ENCODE data around the gene MBNL1. TPM values are rescaled to one million over a fixed set of nuclear protein-coding genes. Genes with fewer than 3 reads are reported as not detected.
"Not testable (repeated sequence)": the region's sequence is repeated elsewhere in the genome, so short reads cannot be mapped to it uniquely, and the experiment has no call there.

The MBNL1 gene
- total and polyA plus RNA-seq, 2 of the 13 experiments (the other 11 are each of a cell fraction or from before 2014, with no cell fraction given): 27.1 to 55.4 TPM

- Histone ChIP-seq H3K4me3 (replicated peaks in 1 of 3; ENCODE audit: insufficient read depth in 1 of 3, low read depth in 2 of 3, low read length in 3 of 3) (no peak overlapping the region), H3K27ac (ENCODE audit: extremely low read length, insufficient read depth, low read length) (no peak overlapping the region), H2AFZ (ENCODE audit: low read length) (no peak overlapping the region), H3K36me3 (replicated peaks in 1 of 2; ENCODE audit: control insufficient read depth in 1 of 2, insufficient read depth in 2 of 2, low read length in 2 of 2) (peaks cover 2 to 5% of the 10 kb centered on the region in 2 experiments; a peak in 1 of 5 replicates), H3K4me2 (ENCODE audit: low read depth, low read length) (no peak overlapping the region), H3K27me3 (ENCODE audit: control insufficient read depth in 1 of 2, insufficient read depth in 2 of 2, low read length in 2 of 2) (no peaks in the 10 kb centered on the region), H4K20me1 (ENCODE audit: insufficient read depth, low read length) (no peaks in the 10 kb centered on the region), H3K79me2 (ENCODE audit: insufficient read depth, low read length) (peaks cover 19% of the 10 kb centered on the region), H3K9me3 (ENCODE audit: low read length) (no peaks in the 10 kb centered on the region), H3K9ac (ENCODE audit: insufficient read depth, low read depth, low read length) (no peak overlapping the region), H3K4me1 (ENCODE audit: insufficient read depth, low read length) (peaks cover 12% of the 10 kb centered on the region)
- no TSS peak for BruUV-seq (replicated peaks)
- DNase-seq (ENCODE audit: low spot score) (no peak), FAIRE-seq (no peak), ATAC-seq (no peak)
- in situ Hi-C loops (cut with HindIII; ENCODE audit: extremely low pct_ligation_motif_present, low pct_unique_long_range_greater_than_20kb): no loop called here
- ChIA-PET POLR2A (no interaction called here), CTCF (ENCODE audit: low intra/inter-chr PET ratio, low total read pairs) (no interaction called here)
- TF ChIP-seq NFE2L1 (CRISPR knock-in tag; IDR thresholded peaks at IDR 0.05; ENCODE audit: borderline replicate concordance): no peak
- TF ChIP-seq HNRNPLL (IDR thresholded peaks at IDR 0.05; ENCODE audit: low read depth, low read length, poor library complexity, severe bottlenecking): no peak
- no peak for TF ChIP-seq SCMH1 (CRISPR knock-in tag; IDR thresholded peaks at IDR 0.05; ENCODE audit: borderline replicate concordance)
- no peak for TF ChIP-seq DMAP1 (CRISPR knock-in tag; IDR thresholded peaks at IDR 0.05)
- no peak for TF ChIP-seq ZNF513 (CRISPR knock-in tag; conservative IDR thresholded peaks at IDR 0.05)
- no peak for TF ChIP-seq HES4 (CRISPR knock-in tag; IDR thresholded peaks at IDR 0.05; ENCODE audit: borderline replicate concordance)
- intact Hi-C loops (cut with micrococcal nuclease; ENCODE audit: unreplicated experiment): no loop called here
These were observed 128.1 kb downstream of the MBNL1 start for GRCh38 chr3:152396867-152397266.

- H3K9ac ChIP-seq (ENCODE audit: insufficient read depth, low read depth, low read length); H3K27me3 ChIP-seq (ENCODE audit: control insufficient read depth in 1 of 2, insufficient read depth in 2 of 2, low read length in 2 of 2); in situ Hi-C loops (cut with HindIII; ENCODE audit: extremely low pct_ligation_motif_present, low pct_unique_long_range_greater_than_20kb); H4K20me1 ChIP-seq (ENCODE audit: insufficient read depth, low read length); H3K27ac ChIP-seq (ENCODE audit: extremely low read length, insufficient read depth, low read length); H3K36me3 ChIP-seq (replicated peaks in 1 of 2; ENCODE audit: control insufficient read depth in 1 of 2, insufficient read depth in 2 of 2, low read length in 2 of 2); CTCF ChIA-PET (ENCODE audit: low intra/inter-chr PET ratio, low total read pairs); H2AFZ ChIP-seq (ENCODE audit: low read length); ATAC-seq; H3K9me3 ChIP-seq (ENCODE audit: low read length); H3K4me3 ChIP-seq (replicated peaks in 1 of 3; ENCODE audit: insufficient read depth in 1 of 3, low read depth in 2 of 3, low read length in 3 of 3); POLR2A ChIA-PET; BruUV-seq (replicated peaks); H3K4me2 ChIP-seq (ENCODE audit: low read depth, low read length); intact Hi-C loops (cut with micrococcal nuclease; ENCODE audit: unreplicated experiment); FAIRE-seq; DNase-seq (ENCODE audit: low spot score): not testable (repeated sequence)
- WGBS (ENCODE audit: low lambda C conversion rate): 97% methylated on average over 2 of the region's 2 CpGs
- Histone ChIP-seq H3K4me1 (ENCODE audit: insufficient read depth, low read length) (peaks cover 12% of the 10 kb centered on the region), H3K79me2 (ENCODE audit: insufficient read depth, low read length) (peaks cover 15% of the 10 kb centered on the region)
These were observed 128.6 kb downstream of the MBNL1 start for GRCh38 chr3:152397348-152397747.
